Fibroblast of peridontal ligament (primary cell): ENCODE measurements around the gene METTL9.
"Not testable (repeated sequence)": the region's sequence is repeated elsewhere in the genome, so short reads cannot be mapped to it uniquely, and the experiment has no call there.

Experiments used
- DNase-seq: peaks from one replicate; pipeline ENCODE4 v3.0.0-alpha.2; 2010; ENCODE audit errors: extremely low read depth

The METTL9 gene

DNA sequence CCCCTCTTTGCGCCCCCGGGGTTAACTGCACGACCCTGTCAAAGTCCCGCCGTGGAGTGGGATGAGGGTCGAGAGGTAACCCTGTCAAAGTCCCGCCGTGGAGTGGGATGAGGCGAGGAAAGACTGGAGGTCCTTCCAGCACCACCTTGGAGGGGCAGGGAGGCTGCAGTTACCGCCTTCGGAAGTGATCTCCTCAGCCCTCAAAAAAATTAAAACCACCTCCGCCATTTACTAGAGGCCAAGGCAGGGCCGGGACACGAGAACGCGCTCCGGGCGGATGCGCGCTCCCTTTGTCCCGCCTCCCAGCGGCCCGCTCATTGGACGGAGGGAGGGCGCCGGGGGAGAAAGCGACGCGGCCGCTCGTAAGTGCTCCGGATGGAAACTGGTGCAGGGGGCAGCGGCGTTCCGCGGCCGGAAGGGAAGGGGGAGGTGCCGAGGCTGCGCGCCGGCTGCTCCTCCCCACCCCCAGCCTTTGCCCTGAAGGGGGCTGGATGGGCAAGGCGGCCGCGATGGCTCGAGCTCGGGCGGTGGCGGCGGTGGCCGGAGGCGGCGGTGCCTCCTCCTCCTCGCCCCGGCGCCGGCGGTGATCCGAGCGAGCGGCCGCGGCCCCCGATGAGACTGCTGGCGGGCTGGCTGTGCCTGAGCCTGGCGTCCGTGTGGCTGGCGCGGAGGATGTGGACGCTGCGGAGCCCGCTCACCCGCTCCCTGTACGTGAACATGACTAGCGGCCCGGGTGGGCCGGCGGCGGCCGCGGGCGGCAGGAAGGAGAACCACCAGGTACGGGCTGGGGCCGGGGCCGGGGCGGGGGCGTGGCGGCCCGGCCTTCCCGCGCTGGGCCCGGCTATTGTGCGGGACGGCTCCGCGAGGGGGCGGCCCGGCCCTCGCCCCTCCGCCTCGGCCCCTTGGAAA is at the start of gene METTL9:
METTL9 (plus strand) TSS at position 456 of the 909 bp plus-strand sequence; CDS start at position 613, 157 bp downstream.
- DNase-seq, result peak; percentile 91

DNA sequence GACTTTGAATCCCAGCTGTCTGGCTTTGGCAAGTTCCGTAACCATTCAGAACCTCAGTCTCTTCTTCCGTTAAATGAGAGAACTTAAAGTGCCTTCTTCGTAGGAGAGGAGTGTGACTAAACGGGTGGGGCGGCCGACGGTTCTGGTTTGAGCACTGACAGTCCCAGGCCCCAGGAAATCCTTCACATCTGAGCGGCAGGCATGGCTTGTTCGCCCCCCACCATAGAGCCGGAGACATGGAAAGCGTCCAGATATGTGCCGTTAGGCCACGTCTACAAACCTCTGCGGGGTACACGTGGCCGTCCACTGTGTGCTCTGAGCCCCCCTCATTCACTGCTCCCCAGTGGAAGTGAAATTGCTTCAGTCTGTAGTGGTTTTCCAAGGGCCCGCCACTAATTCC is 49.4 kb upstream of the METTL9 start:
- not testable (repeated sequence) for DNase-seq

DNA sequence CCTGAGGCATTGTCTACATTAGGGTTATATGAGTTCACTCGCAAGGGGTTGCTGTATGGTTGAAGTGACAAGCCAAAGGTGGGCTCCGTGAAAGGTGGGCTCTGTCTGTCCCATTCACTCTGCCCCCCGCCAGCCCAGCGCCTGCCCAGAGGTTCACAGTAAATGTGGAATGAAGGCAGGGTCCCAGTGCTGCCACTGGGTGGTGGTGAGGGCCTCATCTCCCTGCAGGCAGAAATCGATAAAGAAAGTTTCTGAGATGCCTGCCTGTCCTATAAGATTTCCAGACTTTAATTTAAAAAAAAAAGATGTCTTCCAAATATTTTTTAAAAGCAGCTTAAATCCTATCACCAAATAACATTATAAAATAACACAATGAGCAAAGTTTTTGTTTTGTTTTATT is 48.9 kb upstream of the METTL9 start:
- DNase-seq, result not testable (repeated sequence)

- not testable (repeated sequence) for DNase-seq
Observed at GRCh38 chr16:21551076-21551475, 48.3 kb upstream of the METTL9 start.

DNA sequence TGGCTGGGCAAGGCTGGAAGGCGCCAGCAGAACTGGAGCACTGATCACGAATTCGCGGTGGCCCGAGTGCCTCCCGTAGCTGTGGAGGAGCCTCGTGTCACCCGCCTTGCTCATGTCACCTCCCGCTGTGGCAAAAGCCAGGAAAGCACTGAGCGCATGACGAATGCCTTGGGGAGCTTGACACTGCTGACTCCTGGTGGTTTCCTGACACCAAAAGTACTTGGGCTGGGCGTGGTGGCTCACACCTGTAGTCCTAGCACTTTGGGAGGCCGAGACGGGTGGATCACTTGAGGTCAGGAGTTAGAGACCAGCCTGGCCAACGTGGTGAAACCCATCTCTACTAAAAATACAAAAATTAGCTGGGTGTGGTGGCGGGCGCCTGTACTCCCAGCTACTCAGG is 47.8 kb upstream of the METTL9 start:
- not testable (repeated sequence) for DNase-seq

DNA sequence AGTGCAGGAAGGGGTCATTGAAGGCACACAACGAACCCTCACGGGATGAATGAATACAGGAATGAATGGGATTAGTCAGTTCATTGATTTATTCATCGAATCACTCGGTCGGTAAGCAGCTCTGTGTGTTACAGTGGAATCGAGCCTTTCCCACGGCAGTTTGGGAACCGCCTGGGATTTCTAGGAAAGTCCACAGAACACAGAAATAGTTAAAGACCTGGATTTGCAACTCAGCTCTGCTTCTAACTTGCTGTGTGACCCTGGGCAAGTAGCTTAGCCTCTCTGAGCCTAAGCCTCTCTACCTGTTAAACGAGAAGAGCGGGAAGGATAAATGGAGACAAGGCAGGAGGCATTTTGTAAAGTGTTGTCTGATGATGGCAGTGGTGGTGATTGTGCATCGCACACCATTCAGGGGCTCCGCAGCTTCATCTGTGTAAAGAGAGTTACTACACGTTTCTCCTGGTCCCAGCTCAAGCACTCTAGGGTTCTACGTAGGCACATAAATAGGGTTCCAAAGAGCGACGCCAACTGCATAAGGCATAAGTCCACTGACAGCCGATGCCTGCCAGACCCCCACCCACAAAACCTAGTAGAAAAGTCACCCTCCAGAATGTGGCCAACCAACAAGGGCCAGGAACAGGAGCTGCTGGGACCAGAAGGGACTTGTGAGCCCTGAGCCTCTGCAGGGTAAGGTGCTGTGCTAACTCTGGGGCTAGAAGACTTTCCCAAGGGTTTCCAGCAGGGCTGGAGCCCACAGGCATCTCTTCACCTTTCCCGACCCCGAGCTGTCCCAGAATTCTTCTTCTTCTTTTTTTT is 45.7 kb upstream of the METTL9 start:
- DNase-seq, result not testable (repeated sequence)

DNA sequence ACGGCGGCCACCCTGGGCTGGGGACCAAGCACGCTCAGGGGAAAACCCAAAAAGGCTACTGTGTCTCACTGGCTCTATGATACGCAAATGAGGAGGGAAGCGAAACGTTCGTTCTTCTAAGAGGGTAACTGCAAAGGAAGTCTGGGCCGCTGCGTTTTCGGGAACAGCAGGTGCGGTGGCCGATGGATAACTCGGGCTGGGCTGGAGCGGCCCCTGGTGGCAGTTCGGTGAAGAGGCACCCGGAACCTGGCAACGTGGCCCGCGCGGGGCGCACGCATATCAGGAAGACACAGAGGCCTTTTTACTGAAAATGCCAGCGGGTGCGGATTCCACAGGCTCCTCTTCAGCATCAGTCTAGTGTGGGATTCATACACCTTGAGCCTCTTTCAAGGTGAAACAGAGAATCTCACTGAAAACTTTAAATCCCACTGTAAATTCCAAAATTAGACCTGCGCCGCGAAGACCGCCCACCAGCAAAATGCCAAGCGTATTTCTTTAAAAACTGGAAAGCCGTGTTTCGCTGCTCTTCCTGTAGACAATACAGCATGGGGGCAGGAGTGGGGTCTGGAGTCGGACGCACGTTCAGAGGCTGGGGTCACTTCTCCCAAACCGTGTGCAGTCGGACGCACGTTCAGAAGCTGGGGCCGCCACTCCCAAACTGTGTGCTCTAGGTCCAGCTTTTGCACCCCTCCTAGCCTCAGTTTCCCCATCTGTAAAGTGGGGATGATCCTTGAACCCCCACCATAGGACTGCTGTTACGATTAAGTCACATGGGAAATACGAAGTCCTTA is 44.4 kb upstream of the METTL9 start:
- peak; percentile 68 for DNase-seq

GRCh38 chr16:21555621-21556020 is 43.8 kb upstream of the METTL9 start:
- not testable (repeated sequence) for DNase-seq

DNA sequence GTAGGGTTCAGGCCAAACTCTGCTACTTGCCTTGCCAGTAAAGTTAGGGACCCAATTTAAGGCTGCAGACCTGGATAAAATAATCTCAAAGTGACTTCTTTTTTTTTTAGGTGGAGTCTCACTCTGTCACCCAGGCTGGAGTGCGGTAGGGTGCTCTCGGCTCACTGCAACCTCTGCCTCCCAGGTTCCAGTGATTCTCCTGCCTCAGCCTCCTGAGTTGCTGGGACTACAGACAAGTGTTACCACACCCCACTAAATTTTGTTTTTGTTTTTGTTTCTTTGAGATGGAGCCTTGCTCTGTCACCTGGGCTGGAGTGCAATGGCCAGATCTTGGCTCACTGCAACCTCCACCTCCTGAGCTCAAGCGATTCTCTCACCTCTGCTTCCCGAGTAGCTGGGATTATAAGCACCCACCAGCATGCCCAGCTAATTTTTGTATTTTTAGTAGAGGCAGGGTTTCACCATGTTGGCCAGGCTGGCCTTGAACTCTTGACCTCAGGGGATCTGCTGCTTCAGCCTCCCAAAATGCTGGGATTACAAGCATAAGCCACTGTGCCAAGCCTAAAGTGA is 43.3 kb upstream of the METTL9 start:
- DNase-seq, result not testable (repeated sequence)

DNA sequence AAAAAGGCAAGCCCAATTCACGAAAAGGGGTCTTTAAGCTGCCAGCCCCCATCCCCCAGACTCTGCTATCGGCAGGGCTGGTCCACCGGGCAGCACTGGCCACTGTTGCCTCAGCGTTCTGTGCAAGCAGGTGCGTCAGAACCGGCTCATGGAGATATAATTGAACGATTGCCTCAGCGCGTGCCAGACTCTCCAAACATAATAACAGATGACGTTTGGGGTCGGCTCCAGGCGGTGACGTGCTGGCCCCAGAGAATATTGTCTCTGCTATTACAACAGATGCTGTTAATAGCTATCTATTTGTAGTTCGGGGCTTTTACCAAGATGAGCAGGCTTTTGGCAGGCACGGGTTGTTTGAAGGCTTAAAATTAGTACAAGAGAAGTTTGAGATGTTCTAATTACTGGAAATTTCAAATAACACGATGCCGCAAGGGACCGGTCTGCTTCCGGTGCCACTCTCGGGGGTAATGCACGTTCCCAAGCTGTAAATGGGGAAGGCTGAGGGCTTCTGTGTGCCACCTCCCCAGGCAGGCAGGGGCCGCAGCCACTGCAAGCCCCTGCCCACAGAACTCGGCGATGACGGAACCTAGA is 42.6 kb upstream of the METTL9 start:
- peak; percentile 85 for DNase-seq

GRCh38 chr16:21560462-21560861 is 38.9 kb upstream of the METTL9 start:
- no peak for DNase-seq

DNA sequence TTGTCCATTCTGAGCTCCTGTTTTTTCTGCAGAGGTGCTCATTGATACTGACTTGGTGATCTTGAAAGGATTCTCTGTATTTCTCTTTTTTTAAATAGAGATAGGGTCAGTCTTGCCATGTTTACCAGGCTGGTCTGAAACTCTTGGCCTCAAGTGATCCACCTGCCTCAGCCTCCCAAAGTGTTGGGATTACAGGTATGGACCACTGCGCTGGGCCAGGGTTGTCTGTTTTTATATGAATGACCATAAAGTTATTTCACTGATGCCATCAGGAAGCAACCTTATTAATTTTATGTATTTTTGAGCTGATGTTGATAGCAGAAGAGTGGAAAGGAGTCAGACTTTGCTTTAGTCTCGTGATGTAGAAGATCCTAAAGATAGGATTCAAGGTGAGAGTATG is 35.7 kb upstream of the METTL9 start:
- DNase-seq, result no peak

DNA sequence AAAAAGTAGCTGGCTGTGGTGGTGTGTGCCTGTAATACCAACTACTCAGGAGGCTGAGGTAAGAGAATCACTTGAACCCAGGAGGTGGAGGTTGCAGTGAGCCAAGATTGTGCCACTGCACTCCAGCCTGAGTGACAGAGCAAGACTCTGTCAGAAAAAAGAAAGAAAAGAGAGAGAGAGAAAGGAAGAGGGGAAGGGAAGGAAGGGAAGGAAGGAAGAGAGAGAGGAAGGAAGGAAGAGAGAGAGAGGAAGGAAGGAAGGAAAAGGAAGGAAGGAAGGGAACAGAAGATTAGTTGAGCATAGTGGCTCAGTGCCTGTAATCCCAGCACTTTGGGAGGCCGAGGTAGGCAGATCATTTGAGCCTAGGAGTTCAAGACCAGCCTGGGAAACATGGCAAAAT is 35.0 kb upstream of the METTL9 start:
- not testable (repeated sequence) for DNase-seq

GRCh38 chr16:21565507-21565860 is 33.9 kb upstream of the METTL9 start:
- DNase-seq, result no peak

- no peak for DNase-seq
Observed at GRCh38 chr16:21565861-21566669, 33.3 kb upstream of the METTL9 start.

- DNase-seq, result no peak
Observed at GRCh38 chr16:21566891-21567414, 32.4 kb upstream of the METTL9 start.

DNA sequence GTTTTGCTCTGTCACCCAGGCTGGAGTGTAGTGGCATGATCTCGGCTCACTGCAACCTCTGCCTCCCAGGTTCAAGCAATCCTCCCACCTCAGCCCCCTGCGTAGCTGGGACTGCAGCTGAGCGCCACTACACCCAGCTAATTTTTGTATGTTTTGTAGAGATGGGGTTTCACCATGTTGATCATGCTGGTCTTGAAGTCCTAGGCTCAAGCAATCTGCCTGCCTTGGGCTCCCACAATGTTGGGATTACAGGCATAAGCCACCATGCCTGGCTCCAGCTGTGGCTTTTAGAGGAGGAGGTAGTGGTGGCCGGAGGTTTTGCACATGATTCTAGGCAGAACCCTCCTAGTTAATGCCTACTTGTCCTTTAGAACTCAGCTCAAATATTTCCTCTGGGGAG is 31.9 kb upstream of the METTL9 start:
- DNase-seq, result not testable (repeated sequence)

GRCh38 chr16:21568502-21569189 is 30.7 kb upstream of the METTL9 start:
- no peak for DNase-seq

GRCh38 chr16:21570676-21571017 is 28.7 kb upstream of the METTL9 start:
- DNase-seq, result no peak

DNA sequence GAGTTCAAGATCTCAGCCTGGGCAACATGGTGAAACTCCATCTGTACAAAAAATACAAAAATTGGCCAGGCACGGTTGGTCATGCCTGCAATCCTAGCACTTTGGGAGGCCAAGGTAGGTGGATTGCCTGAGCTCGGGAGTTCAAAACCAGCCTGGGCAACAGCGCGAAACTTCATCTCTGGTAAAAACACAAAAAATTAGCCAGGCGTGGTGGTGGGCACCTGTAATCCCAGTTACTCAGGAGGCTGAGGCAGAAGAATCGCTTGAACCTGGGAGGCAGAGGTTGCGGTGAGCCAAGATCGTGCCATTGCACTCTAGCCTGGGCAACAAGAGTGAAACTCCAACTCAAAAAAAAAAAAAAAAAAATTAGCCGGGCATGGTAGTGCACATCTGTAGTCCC is 25.9 kb upstream of the METTL9 start:
- DNase-seq, result not testable (repeated sequence)
